Fibroblast of skin of abdomen (primary cell): Measurements from ENCODE around the gene APOH.
A peak's percentile ranks its signal among the peaks of the same experiment; 100 is the strongest.

Experiments
- DNase-seq: peaks from one replicate; pipeline ENCODE4 v3.0.0-alpha.2; 2013

Gene APOH

GRCh38 chr17:66234611-66235010, 5.4 kb upstream of the APOH start:
- DNase-seq = no peak

- DNase-seq = no peak
Observed at GRCh38 chr17:66233023-66233753, 4.0 kb upstream of the APOH start.

- DNase-seq = no peak
Observed at GRCh38 chr17:66230922-66231591, 1.8 kb upstream of the APOH start.

GRCh38 chr17:66229783-66230538, 746 bp upstream of the APOH start:
- no peak for DNase-seq

- DNase-seq = no peak
Observed at GRCh38 chr17:66227212-66228045, 1.8 kb downstream of the APOH start.

GRCh38 chr17:66222798-66223350, 6.3 kb downstream of the APOH start:
- DNase-seq = no peak

- DNase-seq = no peak
Observed at GRCh38 chr17:66221755-66222530, 7.3 kb downstream of the APOH start.

- no peak for DNase-seq
Observed at GRCh38 chr17:66221343-66221742, 7.9 kb downstream of the APOH start.

GRCh38 chr17:66220079-66220835, 9.0 kb downstream of the APOH start:
- no peak for DNase-seq

GRCh38 chr17:66215529-66215911, 13.7 kb downstream of the APOH start:
- no peak for DNase-seq

GRCh38 chr17:66214884-66215528, 14.2 kb downstream of the APOH start:
- DNase-seq = no peak

GRCh38 chr17:66211047-66211810, 18.0 kb downstream of the APOH start:
- DNase-seq = no peak

GRCh38 chr17:66210208-66210574, 19.0 kb downstream of the APOH start:
- no peak for DNase-seq

GRCh38 chr17:66207936-66208335, 21.3 kb downstream of the APOH start:
- no peak for DNase-seq

- DNase-seq = no peak
Observed at GRCh38 chr17:66203274-66204015, 25.8 kb downstream of the APOH start.

GRCh38 chr17:66200685-66201092, 28.5 kb downstream of the APOH start:
- DNase-seq = peak; percentile 79

GRCh38 chr17:66198242-66198641, 31.0 kb downstream of the APOH start:
- DNase-seq = no peak

- DNase-seq = no peak
Observed at GRCh38 chr17:66192378-66192687, 36.9 kb downstream of the APOH start.
